Esophagus muscularis mucosa (tissue), 3 donors: Measurements from ENCODE around the gene NUP98.

Source experiments
- CTCF ChIP-seq, 3 experiments: fragments of 200-600 bp in 2 of 3; fragments of 450-650 bp in 1 of 3; sonication (generic) in 2 of 3; IDR thresholded peaks; one replicate each; pipeline ENCODE4 v1.5.1; 2017 to 2019; ENCODE audit warnings: antibody characterized with exemption in 3 of 3, mild to moderate bottlenecking in 2 of 3, moderate library complexity in 1 of 3
- POLR2A ChIP-seq: fragments of 450-650 bp; IDR thresholded peaks from one replicate; pipeline ENCODE4 v1.6.1; 2017; ENCODE audit warnings: antibody characterized with exemption, moderate library complexity, mild to moderate bottlenecking, low read depth
- POLR2AphosphoS5 ChIP-seq, 2 donors: sonication (generic); formaldehyde crosslinking; IDR thresholded peaks; one replicate each; pipeline ENCODE4 v1.6.1; 2017; ENCODE audit warnings: antibody characterized with exemption in 2 of 2

GRCh38 chr11:3631331-3631730, 166.0 kb downstream of the NUP98 start:
- TF ChIP-seq CTCF (IDR thresholded peaks at IDR 0.05), result no peak
- TF ChIP-seq POLR2A, result no peak
- TF ChIP-seq POLR2AphosphoS5 (IDR thresholded peaks at IDR 0.05), result no peak
